Activated CD8-positive, alpha-beta memory T cell treated with anti-CD3 and anti-CD28 coated beads, Interleukin-2, amount 50 U/mL, for 24 hours (primary cell): ENCODE results near the gene HDAC8.
"Not testable (repeated sequence)": the region's sequence is repeated elsewhere in the genome, so short reads cannot be mapped to it uniquely, and the experiment has no call there.

Experiments used
- DNase-seq: peaks from one replicate; pipeline ENCODE4 v3.0.0-alpha.2; 2020; ENCODE audit errors: extremely low read depth

HDAC8 gene

DNA sequence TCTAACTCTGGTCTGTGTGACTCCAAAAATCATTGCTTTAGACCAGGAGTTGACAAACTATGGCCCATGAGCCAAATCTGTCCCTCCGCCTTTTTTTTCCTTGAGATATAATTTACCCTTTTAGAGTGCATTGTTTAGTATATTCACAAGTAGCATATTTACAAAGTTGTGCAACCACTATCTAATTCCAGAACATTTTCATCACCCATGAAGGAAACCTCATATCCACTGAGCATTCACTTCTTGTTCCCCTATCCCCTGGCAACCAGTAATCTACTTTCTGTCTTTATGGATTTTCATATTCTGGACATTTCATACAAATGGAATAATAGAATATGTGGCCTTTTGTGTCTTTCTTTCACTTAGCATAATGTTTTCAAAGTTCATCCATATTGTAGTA lies 199.5 kb downstream of the HDAC8 start:
- DNase-seq = no peak

DNA sequence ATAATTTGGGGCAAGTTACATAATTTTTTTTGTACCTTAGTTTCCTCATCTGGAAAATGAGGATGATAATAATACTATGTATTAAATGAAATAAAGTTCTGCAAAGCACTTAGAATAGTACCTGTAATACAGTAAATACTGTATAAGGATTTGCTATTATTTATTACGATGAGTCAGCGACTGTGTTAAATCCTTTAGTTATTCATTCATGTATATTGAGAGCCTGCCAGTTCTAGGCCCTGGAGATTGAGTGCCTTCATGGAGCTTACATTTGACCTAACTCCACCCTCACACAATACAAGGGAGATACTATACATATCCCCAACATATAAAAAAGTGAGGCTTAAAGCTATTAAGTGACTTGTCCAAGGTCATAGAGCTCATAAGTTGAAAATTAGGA lies 199.9 kb downstream of the HDAC8 start:
- no peak for DNase-seq

GRCh38 chrX:72371405-72371804 lies 201.2 kb downstream of the HDAC8 start:
- no peak for DNase-seq

DNA sequence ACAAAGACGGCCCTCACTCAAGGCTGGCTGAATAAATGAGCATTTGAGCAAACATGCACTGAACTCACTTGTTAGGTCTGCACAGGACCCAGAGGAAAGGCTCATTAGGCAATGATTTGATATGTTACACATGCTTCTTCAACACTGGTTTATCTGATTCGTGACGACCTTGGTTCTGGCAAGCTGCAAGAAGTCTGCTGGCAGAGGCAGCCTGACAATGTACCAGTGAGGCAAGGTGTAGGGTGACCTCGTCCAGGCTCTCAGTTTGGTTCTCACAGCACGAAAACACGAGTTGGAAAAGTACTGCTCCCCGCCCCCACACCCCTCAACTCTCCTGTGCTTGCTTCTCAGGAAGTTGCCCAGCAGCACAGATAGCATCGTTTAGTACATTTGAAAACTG lies 203.8 kb downstream of the HDAC8 start:
- DNase-seq = no peak

GRCh38 chrX:72367516-72367915 lies 205.1 kb downstream of the HDAC8 start:
- no peak for DNase-seq

- DNase-seq = no peak
These were observed 205.8 kb downstream of the HDAC8 start for GRCh38 chrX:72366701-72367454.

DNA sequence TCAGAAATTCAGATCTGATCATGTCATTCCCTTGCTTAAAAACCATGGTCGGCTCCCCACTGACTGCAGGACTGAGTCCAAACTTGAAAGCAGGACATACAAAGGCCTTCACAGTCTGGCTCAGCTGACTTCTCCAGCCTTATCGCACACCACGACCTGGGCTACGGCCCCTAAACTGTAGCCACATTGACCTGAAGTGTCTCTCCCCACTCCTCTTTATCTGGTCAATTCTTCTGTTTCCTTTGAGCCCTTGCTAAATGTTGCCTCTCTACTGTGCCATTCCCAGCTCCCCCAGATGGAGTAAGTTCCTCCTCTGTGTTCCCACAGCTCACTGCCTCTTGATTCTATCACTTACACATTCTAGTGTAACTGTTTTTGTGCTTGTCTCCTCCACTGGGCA lies 206.5 kb downstream of the HDAC8 start:
- DNase-seq = no peak

DNA sequence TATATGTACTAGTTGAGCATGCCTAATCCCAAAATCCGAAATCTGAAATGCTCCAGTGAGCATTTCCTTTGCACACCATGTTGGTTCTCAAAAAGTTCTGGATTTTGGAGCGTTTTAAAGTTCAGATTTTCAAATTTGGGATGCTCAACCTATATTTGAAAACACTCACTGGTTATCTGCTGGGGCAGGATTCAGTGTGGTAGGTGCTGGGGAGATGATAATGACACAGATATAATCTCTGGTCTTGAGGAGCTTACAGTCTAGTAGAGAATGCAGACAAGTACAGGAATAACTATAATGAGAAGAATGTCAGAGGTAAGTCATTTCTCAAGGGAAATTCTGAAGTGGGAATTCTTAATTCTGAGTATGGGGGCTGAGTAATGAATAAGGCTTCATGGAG lies 207.5 kb downstream of the HDAC8 start:
- no peak for DNase-seq

DNA sequence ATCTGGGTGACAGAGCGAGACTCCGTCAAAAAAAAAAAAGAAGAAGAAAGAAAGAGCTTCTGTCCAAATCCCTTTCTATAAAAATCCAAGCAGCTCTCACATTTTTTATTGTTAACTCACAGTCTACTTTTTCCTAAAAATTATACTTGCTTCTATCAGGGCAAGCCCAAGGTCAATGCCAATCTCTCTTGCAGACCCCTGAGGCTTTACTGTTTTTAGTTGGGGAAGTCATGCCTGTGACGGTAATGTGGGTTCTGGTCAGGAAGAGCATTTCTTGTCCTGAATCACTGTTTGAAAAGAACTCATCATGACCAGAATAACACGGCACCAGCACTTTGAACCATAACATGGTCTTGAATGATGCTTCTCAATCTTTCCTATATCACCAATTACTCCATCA lies 212.3 kb downstream of the HDAC8 start:
- DNase-seq = no peak

DNA sequence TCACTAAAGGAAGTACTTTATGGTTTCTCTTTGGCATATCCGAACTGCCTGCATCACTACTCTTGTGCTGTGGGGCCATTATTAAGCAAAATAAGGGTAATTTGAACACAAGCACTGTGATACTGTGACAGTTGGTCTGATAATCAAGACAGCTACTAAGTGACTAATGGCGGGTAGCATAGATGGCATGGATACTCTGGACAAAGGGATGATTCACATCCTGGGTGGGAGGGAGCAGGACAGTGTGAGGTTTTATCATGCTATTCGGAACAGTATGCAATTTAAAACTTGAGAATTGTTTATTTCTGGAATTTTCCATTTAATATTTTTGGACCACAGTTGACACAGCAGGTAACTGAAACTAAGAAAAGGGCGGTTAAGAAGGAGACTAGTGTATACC lies 214.3 kb downstream of the HDAC8 start:
- no peak for DNase-seq

DNA sequence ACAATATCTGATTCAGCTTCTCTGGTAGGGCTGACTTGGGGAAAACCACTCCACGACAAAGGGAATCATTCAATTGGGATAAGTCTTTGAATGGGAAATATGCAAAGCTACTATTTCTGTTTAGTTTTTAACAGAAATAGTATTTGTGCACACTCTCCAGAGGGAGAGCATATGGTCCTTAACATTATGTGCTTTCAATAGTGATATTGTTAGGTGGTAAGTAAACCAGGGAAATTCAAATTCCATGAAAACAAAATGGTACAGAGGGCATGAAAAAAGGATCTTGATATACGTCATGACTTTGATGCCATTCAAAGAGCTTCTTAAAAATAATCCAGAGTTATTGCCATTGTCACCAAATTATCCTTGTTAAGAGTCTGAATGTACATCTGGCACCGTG lies 219.9 kb downstream of the HDAC8 start:
- no peak for DNase-seq

- no peak for DNase-seq
These were observed 220.9 kb downstream of the HDAC8 start for GRCh38 chrX:72351606-72352334.

- no peak for DNase-seq
These were observed 223.5 kb downstream of the HDAC8 start for GRCh38 chrX:72349190-72349589.

DNA sequence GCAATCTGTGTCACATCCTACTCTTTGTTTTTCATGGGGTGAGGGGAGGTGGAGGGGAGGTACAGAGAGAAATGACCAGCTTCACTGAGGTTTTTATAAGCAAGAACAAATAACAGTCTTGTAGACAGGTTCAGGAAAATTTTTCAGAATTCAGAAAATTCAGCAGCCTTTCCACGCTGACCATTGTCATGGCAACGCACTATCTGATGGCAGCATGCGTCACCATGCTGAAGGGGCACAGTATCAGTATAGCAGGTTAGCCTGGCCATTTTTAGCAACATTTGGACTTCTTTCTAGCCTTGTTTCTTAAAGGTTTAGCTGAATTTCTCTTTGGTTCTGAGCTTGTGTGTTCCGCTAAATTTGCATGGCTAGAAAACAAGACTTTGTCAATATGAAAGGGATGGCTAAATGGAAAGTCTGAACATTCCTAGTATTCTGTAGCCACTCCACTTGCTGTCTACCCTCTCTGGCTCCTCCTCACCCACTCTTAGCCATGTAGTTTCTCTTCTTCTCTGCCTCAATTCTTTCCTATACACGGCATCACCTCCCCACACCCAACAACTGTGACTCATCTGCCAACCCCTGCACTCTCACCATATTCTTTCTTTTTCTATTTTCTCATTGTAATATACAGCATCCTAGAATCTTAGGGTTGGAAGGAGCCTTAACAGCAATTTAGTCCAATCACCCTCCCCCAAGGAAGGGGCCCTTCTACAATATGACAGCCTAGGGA lies 224.2 kb downstream of the HDAC8 start:
- no peak for DNase-seq

- no peak for DNase-seq
These were observed 225.3 kb downstream of the HDAC8 start for GRCh38 chrX:72347366-72347765.

DNA sequence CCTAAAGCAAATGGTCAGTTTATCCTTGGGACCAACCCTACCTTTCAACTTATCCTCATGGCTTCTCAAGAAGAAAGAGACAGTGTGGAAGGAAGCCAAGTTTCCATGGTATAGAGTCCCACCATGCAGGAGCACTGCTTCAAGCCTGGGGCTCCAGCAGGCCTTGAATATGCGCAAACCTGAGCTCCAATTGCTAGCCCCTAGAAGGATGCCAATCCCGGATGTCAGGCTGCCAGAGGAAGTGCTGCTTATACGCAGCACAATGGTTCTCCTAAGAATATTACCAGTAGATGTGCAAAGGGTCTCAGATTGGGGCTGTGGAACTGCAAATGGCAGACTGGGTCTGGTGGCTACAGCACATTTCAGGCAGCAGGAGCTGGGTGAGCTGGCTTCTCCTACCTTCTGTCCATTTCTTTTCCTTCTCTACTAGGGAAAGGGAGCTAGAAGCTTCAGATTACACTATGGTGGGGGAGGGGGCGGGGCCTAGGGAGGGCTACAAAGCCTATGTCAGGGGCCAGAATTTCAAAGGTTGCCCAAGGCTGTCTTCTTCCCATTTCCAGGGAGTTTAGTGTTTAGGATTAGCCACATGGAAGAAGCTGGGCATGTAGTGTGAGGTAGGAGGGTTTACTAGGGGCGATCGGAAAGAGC lies 226.2 kb downstream of the HDAC8 start:
- no peak for DNase-seq

- no peak for DNase-seq
These were observed 232.0 kb downstream of the HDAC8 start for GRCh38 chrX:72340626-72341025.

GRCh38 chrX:72340041-72340440 lies 232.6 kb downstream of the HDAC8 start:
- no peak for DNase-seq

- DNase-seq = no peak
These were observed 242.5 kb downstream of the HDAC8 start for GRCh38 chrX:72330131-72330530.

DNA sequence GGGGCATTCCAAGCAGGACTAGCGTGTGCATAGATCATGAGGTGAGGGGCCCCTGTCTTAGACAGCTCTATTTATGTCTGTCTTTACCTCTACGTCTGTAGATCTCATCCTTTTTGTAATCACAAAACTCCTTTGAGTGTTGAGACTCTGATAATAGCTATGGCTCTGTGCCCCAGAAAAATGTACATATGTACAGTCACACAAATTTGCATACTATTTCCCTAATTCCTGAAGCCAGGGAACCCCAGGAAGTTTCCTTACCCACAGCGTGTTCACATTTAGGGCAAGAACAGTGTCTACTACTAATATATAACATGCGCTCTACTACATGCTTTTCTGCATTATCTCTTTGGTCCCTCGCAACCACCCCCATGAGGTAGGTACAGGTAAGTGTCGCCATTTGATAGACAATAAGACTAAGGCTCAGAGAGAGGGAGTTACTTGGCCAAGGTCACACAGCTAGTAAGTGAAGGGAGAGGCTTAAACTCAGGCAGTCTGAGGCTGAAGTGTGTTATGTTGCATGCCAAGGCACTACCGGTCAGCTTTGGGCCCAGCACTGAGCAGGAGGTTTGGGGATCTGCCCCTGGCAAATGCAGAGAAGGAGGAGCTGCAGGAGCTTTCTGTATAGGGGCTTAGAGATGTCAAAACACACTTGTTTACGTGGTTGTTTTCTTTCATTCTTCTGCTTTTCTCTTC lies 245.9 kb downstream of the HDAC8 start:
- no peak for DNase-seq

GRCh38 chrX:72319651-72320050 lies 253.0 kb downstream of the HDAC8 start:
- not testable (repeated sequence) for DNase-seq

DNA sequence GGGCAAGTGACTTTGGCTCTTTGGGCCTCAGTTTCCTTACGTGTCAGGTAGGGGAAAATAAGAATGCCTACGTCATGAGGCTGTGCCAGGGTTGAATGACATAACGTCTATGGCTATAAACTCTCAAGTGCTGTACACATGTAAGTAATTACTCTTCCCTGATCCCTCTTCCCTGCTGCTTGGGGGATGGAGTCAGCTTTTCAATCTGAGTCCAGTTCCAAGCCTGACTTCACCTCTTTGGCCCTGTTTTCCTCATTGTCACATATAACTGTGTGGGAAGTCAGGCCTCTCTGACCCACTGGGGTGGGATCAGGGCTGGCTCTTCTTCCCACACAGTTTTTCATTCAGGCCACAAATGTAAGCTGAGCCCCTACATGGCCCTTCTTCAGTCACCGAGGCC lies 255.5 kb downstream of the HDAC8 start:
- no peak for DNase-seq
